ENCODE results near the gene GLG1. TPM values are rescaled to one million over a fixed set of nuclear protein-coding genes. Genes with fewer than 3 reads are reported as not detected.

GLG1 gene
- polyA plus RNA-seq, 1 donor from 2014 or later, result 36.6 TPM

GRCh38 chr16:74650966-74651567 is 44.2 kb upstream of the GLG1 start:
- Histone ChIP-seq H3F3A (ENCODE audit: insufficient read depth, low read length, poor library complexity, severe bottlenecking) (no peaks in the 10 kb centered on the region), H3K27ac (ENCODE audit: low read length) (no peak overlapping the region), H3K4me3 (ENCODE audit: low read length) (no peak overlapping the region), H3K4me2 (ENCODE audit: low read length) (no peak overlapping the region), H3K79me2 (replicated peaks; ENCODE audit: insufficient read depth, low read length) (peaks cover 13% of the 10 kb centered on the region), H4K20me1 (ENCODE audit: insufficient read depth) (no peaks in the 10 kb centered on the region), H3K9me3 (ENCODE audit: low read length) (no peaks in the 10 kb centered on the region), H3K9ac (ENCODE audit: low read length) (no peak overlapping the region), H2AFZ (ENCODE audit: low read depth, low read length) (no peak overlapping the region), H3K9me2 (ENCODE audit: insufficient read depth, low read length) (no peaks in the 10 kb centered on the region), H3K27me3 (ENCODE audit: insufficient read depth, low read depth, low read length) (no peaks in the 10 kb centered on the region), H3K36me3 (ENCODE audit: insufficient read depth, low read length) (no peaks in the 10 kb centered on the region)
- TF ChIP-seq RAD21 (conservative IDR thresholded peaks at IDR 0.05) (no peak), EZH2 (IDR thresholded peaks at IDR 0.05; ENCODE audit: borderline replicate concordance, insufficient read depth, low read length, poor library complexity, severe bottlenecking) (no peak), POLR2AphosphoS5 (IDR thresholded peaks at IDR 0.05) (no peak), CTCF (IDR thresholded peaks at IDR 0.05; ENCODE audit: poor library complexity, severe bottlenecking) (peak; percentile 56), SMC3 (conservative IDR thresholded peaks at IDR 0.05; ENCODE audit: poor library complexity) (peak; percentile 33)
- TF ChIP-seq, protein P1, sequence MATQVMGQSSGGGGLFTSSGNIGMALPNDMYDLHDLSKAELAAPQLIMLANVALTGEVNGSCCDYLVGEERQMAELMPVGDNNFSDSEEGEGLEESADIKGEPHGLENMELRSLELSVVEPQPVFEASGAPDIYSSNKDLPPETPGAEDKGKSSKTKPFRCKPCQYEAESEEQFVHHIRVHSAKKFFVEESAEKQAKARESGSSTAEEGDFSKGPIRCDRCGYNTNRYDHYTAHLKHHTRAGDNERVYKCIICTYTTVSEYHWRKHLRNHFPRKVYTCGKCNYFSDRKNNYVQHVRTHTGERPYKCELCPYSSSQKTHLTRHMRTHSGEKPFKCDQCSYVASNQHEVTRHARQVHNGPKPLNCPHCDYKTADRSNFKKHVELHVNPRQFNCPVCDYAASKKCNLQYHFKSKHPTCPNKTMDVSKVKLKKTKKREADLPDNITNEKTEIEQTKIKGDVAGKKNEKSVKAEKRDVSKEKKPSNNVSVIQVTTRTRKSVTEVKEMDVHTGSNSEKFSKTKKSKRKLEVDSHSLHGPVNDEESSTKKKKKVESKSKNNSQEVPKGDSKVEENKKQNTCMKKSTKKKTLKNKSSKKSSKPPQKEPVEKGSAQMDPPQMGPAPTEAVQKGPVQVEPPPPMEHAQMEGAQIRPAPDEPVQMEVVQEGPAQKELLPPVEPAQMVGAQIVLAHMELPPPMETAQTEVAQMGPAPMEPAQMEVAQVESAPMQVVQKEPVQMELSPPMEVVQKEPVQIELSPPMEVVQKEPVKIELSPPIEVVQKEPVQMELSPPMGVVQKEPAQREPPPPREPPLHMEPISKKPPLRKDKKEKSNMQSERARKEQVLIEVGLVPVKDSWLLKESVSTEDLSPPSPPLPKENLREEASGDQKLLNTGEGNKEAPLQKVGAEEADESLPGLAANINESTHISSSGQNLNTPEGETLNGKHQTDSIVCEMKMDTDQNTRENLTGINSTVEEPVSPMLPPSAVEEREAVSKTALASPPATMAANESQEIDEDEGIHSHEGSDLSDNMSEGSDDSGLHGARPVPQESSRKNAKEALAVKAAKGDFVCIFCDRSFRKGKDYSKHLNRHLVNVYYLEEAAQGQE (IDR thresholded peaks at IDR 0.05; ENCODE audit: borderline replicate concordance), result no peak

- Histone ChIP-seq H3K27ac (ENCODE audit: low read length) (no peak overlapping the region), H3K79me2 (replicated peaks; ENCODE audit: insufficient read depth, low read length) (peaks cover 9% of the 10 kb centered on the region), H2AFZ (ENCODE audit: low read depth, low read length) (no peak overlapping the region), H3K9ac (ENCODE audit: low read length) (no peak overlapping the region), H3K27me3 (ENCODE audit: insufficient read depth, low read depth, low read length) (no peaks in the 10 kb centered on the region), H3K36me3 (ENCODE audit: insufficient read depth, low read length) (no peaks in the 10 kb centered on the region), H3K4me2 (ENCODE audit: low read length) (no peak overlapping the region), H3K4me3 (ENCODE audit: low read length) (no peak overlapping the region), H3F3A (ENCODE audit: insufficient read depth, low read length, poor library complexity, severe bottlenecking) (no peaks in the 10 kb centered on the region), H3K9me2 (ENCODE audit: insufficient read depth, low read length) (no peaks in the 10 kb centered on the region), H3K9me3 (ENCODE audit: low read length) (no peaks in the 10 kb centered on the region), H4K20me1 (ENCODE audit: insufficient read depth) (no peaks in the 10 kb centered on the region)
- no peak for TF ChIP-seq EP300 (conservative IDR thresholded peaks at IDR 0.05; ENCODE audit: poor library complexity, severe bottlenecking)
- TF ChIP-seq EZH2 (IDR thresholded peaks at IDR 0.05; ENCODE audit: borderline replicate concordance, insufficient read depth, low read length, poor library complexity, severe bottlenecking), result no peak
- no peak for TF ChIP-seq SMC3 (conservative IDR thresholded peaks at IDR 0.05; ENCODE audit: poor library complexity)
- TF ChIP-seq POLR2AphosphoS5 (IDR thresholded peaks at IDR 0.05), result no peak
- TF ChIP-seq, protein P1 (IDR thresholded peaks at IDR 0.05; ENCODE audit: borderline replicate concordance), result no peak
- TF ChIP-seq RAD21 (conservative IDR thresholded peaks at IDR 0.05), result no peak
- TF ChIP-seq MXI1 (conservative IDR thresholded peaks at IDR 0.05; ENCODE audit: poor library complexity, severe bottlenecking), result no peak
- no peak for TF ChIP-seq CTCF (IDR thresholded peaks at IDR 0.05; ENCODE audit: poor library complexity, severe bottlenecking)
- TF ChIP-seq TAF1 (IDR thresholded peaks at IDR 0.05; ENCODE audit: low read depth), result no peak
Measured at GRCh38 chr16:74649839-74650504, 43.1 kb upstream of the GLG1 start.

Measured in neural cell (in vitro differentiated cells).